Globus pallidus (tissue), 1 donor: ENCODE data around the gene DPF3.

Source experiments
- DNase-seq: peaks from one replicate; pipeline ENCODE4 v3.0.0-alpha.2; 2015; ENCODE audit warnings: low spot score

DPF3 gene

DNA sequence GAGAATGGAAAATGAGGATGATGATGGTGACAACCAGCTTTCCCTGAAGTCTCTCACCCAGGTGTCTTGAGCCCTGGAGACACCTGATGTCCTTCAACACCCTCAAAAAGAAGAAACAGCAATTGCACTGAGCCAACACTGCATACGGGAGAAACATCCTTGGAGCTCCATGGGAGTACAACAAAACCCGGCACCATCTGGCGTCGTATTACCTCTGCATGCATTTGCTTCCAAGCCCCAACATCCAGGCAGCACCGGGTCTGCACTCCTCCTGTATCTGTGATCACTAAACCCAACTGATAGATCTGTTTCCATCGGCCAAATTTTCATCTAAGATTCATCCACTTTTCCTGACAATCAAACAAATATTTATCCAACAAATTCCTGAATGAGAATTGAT is 249.9 kb downstream of the DPF3 start:
- no peak for DNase-seq

DNA sequence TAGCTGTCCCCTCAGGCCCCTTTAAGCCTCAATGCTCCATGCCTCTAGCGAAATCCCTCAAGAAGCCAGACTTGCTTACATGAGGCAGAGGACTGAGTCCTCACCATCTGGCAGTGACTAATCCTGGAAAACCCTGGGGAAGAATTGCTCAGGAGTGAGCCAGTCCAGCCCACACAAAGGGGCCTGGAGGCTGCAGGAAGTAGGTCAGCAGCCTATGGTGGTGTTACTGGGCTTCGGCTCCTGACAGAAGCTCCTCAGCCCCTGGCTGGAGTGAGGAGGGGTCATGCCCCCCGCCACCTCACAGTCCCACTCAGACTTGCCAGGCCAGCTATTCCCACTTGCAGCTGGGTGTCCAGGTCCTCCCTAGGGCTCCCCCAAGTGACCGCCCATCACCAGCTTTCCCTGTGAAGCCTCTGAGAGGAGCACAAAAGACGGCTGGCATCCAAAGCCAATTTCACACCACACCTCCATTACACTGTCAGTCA is 250.5 kb downstream of the DPF3 start:
- no peak for DNase-seq

DNA sequence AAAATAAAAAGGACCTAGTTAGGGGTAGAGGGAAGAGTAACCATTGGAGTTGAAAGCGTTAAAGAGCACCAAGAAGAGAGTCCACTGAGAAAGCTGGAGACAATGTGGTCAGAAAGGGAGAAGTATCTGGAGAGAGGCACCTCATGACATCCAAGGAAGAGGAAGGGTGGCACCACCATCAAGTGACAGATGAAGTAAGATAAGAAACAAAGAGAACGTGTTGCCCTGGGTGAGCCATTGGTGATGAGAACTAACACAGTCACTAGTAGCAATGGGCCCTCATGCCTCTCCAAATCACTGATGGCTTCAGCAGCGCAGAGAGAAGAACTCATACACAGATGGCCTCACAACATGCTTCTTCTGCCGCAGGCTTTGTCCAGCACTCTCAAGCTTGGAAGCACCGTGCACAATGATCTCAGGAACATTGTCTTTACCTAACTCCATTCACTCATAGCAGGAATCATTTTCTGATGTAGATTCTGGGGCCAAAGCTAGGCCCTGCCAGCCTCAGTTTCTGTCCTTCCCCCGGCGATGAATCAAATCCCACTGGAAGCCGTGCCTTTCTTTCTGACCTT is 252.9 kb downstream of the DPF3 start:
- no peak for DNase-seq

DNA sequence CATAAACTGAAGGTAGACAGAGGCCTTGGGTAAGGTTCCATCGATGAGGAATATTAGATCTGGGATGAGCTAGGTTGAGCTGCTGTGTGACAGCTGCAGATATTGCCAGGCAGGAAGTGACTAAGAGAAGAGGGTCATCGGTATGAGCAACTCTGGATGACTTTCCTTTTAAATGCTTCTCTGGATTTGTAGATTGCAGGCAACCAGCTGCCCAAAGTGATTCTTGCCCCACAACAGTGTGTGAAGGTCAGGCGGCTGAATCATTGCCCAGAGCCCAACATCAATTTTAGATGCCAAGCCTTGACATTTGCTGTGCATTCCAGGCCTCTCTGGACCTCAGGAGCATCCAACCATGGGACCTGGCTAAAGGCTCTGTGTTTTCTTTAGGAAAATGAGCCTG is 255.9 kb downstream of the DPF3 start:
- DNase-seq: no peak

DNA sequence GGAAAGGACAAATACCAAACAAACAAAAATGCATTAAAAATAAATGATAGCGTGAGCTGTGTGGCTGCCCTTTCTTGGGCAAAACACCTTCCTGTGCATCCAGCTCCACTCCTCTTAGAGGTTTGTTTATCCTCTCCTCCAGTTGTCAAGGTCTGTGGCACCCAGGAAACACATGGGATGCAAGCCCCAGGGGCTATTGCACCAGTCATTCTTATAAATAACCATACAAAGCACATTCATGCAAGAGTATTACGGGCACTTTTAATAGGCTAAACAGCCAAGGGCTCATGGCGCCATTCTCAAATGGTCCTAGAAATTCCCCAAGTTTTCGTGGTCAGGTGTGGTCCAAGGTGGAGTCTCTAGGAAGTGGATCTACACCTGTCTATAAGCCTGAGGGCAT is 257.0 kb downstream of the DPF3 start:
- DNase-seq: no peak

DNA sequence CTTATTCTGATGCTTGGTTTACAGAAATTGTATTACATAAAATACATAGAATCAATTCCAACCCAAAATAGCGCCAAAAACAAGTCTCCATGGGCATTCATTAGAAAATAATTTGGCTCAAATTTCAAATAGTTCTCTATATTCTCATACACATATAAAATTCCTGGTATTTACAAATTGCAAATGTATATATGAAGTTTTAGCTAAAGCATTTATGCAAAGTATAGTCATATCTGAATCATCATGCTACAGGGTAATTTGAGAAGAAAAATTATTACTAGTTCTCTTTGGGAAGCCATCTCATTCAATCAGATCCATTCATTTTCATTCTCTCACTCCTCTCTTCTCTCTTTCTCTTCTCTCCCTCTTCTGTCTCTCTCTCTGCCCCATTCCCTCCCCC is 257.8 kb downstream of the DPF3 start:
- DNase-seq: no peak

DNA sequence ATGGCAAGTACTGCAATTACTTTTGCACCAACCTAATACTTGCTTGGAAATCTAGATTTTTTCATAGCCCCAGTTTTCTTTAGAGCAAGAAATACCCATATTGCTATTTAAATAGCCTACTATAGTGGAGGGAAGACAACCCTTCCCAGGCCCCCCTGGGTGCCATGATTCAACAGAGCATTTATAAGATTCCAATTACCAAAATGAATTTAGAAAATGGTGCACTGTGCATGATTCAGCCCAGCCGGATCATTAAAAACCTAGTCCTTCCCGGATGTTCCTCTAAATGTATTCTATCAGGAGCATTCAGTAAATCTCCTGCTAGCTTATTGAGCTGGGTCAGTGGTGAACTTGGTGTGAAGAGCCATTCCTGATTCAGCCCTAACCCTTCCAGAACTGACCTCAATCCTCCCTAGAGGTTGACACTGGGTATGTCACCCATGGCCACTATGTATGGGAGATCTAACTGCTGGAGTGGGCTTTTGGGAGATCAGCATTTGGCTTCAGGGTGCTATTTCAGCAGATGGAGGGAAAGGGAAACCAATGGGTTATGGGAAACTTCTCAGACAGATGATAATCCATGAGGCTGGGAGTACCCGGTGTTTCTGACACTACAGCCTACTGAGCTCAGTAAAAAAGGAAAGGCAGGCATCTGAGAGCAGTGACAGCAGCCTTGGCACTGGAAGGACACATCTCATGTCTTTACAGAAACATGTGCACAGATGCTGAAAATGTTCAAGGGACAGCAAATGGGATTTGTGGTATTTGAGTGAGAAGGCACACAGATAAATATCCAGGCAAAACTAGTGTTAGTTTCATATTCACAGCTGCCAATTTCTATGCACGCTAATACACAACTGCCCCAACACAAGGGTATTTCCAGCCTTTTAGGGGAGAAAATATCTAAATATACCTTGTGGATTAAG is 258.9 kb downstream of the DPF3 start:
- no peak for DNase-seq

DNA sequence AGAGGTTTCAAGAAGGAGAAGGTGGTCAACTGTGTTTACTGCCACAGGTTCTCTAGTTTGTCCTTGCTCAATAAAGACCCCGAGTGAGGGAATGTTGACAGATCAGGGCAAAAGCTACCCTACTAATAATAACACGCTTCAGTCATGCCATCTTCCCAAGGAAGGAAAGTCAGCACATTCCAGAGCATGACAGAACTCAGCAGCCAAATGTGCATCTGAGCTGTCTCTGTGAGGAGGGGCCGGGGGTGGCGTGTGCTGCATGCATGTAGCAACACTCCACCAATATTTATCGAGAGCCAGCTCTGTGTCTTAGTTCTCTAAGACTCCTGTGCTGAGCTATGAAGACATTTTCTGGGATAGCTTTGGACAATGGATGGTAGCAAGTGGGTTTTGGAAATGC is 260.4 kb downstream of the DPF3 start:
- no peak for DNase-seq

DNA sequence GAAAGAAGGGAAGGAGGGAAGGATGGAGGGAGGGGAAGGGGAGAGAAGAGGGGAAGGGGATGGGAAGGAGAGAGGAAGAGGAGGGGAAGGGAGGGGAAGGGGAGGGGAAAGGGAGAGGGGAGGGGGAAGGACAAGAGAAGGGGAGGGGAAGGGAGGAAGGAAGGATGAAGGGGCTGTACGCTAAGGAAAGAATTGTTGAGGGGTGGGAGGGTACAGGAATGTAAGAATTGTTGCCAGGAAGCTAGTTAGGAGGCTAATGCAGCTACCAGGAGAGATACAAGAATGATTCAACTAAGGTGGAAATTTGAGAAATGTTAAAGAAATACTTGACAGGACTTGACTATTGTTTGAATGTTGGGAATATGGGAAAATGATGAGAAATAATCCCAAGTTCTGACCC is 261.2 kb downstream of the DPF3 start:
- no peak for DNase-seq

DNA sequence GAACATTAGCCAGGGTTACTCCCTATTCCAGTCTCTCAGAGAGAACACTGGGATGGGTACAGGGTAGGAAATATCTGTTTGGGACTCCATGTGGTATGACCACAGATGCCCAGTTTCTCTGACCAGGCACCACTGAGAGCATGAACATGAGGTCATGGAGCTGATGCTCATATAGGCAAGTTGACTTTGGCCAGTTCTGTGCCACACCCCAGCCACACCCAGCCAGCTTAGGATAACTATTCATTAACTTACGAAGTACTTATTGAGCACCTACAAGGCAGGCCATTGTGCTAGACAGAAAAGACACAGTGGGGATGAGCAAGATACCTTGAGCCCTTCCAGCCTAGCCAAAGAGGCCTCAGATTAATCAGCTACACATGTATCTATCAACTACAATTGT is 262.5 kb downstream of the DPF3 start:
- DNase-seq: no peak

DNA sequence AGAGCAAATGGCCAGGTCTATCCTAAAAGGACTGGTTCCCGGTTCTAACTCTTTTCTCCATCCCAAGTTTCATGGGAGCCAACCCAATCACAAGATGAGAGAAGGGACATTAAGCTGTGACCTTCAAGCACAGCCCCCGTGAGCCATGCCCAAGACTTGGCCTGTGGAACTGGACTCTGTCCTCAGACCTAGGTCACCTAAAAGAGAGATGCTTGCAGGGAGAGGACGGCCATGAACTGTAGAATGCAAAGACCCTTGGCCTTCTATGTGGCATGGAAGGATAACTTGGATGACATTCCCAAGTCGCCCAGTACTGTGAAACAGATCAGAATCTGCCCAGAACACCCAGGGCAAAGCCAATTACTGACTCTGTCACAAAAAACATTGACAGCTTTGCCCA is 263.5 kb downstream of the DPF3 start:
- no peak for DNase-seq

DNA sequence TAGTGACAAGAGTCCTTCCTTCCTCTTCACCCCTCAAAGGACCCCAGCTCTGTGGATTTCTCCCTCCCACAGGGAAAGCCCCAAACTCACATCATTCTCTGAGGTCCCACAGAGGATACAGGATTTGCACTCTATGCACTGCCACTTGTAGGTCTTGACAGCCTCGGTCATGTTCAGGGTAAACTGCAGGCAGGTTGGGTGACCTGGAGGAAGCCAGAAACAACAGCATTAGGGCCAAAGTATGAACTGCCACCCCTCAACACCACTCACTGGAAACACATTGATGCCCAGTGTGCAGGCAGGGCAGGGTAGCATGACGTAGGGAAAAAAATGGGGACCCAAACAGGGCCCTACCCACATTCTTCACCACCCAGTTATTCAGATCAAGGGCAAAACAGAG is 264.4 kb downstream of the DPF3 start:
- DNase-seq: no peak

DNA sequence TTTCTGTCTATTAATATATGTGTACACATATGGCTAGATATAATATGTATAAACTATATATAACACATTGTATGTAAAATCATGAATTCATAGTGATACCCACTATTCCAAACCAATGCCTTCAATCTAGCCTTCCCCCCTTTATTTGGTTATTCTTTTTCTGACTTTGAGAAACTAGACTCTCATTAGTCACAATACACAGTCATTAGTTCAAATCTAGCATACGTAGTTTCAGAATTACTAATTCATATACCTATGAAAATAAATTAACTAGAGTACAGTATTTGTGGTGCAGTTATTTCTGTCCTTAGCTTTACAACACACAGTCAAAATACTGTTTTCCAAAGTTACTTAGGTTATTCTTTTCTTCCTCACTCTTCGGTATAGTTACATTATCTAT is 268.2 kb downstream of the DPF3 start:
- no peak for DNase-seq

DNA sequence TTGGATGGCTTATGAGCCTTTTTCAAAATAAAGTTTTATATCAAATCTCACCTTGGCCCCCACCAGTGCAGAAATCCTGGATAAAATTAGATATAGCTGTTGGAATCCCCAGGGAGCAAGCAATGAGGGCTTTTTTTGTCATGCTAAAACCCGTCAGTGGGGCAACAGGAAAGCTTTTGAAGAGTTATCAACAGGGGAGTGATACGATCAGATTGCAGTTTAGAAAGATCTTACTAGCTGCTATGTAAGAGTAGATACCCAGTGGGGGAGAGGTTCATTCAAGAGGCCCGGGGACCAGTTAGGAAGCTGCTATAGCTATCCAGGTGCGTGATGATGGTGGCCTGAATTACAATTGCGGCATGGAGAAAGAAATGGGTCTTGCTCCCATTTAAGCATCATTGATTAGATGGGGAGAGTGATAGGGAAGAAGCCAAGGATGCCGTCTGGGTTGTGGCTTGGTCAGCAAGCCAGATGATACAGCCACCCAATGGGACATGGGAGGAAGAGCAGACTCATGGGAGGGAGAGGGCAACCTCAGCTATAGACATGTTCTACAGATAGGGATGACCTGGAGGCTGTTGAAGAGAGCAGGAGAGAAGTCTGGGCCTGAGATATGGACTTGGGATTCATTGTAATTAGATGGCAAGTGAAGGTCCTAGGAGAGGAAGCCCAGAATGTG is 272.4 kb downstream of the DPF3 start:
- no peak for DNase-seq

DNA sequence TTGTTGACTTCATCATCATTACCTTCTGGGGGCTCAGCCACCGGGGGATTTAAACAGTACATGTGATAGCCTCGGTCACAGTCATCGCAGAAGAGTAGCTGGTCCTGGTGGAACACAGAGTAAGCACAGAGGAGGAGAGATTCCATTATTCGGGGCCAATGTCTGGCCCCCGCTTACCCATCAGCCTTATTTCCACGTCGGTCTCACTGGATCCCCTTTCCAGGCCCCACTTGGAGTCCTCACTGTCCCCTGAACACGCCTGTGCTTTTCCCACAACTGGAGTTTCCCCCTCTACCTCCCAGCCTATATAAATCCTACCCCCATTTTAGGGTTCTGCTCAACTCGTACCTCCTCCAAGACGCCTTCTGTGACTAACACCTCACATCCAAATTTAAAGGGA is 274.0 kb downstream of the DPF3 start:
- DNase-seq: no peak

DNA sequence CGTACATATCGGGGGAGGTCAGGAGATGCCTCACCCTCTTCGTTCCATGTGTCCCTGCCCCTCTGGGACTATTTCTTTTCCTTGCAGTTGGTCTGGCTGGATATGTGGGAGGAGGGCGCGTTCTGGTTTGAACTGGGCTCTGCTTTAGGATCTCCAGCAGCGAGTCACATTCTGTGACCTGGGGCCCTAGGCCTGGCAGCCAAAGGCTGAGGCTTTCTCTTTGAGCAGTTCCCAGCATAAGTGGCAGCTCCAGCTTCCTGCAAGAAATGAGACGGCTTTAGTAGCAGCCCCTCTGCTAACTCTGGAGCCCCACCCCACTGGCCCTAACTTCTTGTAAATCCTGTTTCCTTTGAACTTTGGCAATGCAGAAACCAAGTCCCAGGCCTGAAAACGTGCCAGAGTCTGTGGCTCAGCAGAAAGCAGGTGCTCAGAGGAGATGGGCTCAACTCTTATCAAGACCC is 274.8 kb downstream of the DPF3 start:
- DNase-seq: no peak

DNA sequence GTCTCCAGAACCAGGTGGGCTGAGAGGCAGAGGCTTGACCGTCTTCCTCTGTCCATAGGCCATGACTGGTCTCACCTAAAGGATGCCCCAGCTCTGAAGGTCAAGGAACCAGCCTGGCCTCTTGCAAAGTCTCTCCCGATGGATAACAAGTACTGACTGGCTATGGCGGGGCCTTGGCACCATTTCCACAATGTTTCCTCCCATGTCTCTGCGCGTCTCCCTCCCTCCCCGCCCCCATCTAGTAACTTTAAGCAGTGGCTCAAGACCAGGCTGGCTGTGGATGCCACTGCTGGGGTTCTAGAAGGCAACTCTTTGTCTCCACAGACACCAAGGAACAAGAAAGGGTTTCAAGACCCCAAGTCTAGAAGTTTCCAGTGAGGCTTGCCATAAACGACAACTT is 275.5 kb downstream of the DPF3 start:
- no peak for DNase-seq

DNA sequence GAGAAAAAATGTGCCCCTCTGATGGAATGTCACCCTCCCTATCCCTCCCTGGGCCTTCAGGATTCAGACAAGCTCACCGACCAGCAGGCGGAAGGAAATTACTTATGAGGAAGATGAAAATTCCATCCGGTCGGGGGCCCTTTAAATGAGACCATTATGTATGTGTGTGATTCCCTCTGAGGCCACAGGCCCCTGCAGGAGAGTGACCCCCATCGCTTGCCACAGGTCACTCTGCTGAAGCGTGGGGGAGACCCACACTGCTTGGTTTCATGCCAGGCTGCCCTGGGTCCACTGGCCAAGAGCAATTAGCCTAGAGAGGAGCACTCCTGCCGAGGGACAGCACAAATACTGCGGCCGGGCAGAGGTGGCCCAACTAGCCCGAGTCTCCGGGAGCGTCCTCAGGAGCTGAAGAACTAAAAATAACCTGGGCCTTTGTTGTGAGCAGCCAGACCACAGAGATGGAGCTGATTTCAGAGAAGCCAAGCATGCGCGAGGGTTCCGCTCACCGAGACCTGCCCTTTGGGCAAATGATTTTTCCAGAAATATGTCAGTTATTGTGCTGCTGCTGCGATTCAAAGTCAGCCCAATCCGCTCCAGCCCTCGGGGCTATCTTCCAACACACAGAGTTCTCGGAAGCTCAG is 276.4 kb downstream of the DPF3 start:
- DNase-seq: no peak

DNA sequence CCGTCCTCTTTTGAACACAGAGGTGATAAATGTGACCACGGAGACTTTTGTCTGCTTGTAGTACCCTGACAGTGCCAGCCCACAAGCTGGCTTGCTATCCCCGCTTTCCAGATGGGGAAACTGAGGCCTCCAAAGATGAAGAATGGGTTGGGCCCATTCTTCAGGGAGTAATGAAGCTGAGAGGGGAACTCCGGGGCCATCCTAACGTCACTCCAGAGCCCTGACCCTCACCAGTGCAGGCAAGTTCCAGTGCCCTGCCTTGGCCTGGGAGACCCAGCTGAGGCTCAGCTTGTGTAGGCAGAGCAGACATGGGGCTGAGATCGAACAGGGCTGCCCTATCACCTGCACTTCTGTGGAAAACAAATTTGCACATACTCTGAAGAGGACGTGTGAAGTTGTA is 277.1 kb downstream of the DPF3 start:
- no peak for DNase-seq

DNA sequence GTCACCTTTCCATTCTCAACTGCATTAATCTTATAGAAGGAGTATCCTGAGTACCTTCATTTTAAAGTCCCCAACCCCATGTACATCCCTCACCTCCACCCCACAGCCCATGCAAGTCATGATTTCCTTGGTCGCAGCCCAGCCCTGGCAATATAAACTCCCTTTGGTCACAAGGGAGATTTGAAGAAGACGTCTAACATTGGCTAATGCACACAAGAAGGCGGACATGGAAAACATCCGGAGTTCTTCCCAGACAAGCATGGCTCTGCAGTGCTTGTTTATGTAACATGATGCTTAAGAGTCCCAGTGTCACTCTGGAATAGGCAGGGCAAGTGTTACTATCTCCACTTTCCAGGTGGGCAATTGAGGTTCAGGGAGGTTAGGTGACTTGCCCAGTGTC is 277.6 kb downstream of the DPF3 start:
- DNase-seq: no peak

DNA sequence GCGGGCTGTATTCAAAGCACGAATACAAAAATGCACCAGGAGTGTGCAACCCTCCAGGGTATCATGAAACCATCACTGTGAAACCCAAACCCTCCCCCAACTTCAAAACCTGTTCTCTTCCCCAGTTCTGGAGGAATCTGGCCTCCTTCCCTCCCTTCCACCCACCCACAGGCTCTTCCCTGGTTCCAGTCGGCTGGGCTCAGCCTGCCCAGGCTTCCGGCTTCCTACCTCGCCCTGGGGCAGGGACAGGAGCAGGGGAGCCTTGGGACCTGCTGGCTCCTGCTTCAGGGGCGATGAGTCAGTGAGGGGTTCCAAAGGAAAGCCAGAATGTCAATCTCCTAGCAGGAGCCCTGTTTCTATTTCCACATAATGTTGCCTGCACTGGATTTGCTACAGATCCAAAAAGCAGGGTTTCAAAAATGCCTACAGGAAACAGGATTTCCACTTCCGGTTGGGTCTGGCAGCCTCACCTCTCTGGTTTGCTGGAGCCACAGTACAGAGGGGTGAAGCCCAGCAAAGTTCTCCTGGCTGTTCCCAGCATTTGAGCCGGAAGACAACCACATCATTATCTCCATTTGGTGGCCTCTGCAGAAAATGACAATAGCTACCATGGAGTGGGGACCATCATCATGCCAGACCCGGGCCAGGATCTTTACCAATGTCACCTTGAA is 278.3 kb downstream of the DPF3 start:
- DNase-seq: no peak

DNA sequence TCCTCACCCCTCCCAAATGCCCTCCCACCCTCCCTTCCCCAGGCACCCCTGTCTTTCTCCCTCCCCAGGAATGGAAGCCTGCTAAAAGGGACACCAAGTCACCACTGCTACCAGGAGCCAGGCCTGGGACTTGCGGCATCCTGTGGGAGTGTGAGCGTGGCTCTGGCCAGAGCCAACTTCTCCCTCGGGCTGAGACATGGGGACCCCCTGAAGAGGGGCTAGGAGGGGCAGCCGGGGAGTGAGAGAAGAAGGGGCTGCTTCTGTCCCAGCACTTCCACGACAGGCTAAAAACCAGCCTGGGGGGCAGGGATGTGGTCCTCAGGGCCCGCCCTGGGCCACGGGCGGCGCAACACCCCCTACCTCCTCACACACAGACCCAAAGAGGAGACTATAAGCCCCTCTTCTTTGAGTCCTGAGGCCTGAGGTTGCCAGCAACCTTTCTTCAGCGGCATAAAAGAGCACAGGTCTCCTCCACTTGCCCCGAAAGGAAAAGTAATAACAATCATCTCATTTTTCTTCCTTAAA is 278.9 kb downstream of the DPF3 start:
- no peak for DNase-seq
